ACC112 (cell line): ENCODE data around the gene ALKBH5.

ENCODE experiments used
- H2AFZ ChIP-seq: fragments of 200-600 bp; sonication (generic); one replicate; pipeline ENCODE4 v1.6.0; 2017; ENCODE audit warnings: antibody characterized with exemption, low read length; ENCODE audit not compliant: unreplicated experiment
- H3K27ac ChIP-seq: fragments of 200-600 bp; sonication (generic); 2 replicates; pipeline ENCODE4 v1.5.1; 2014; ENCODE audit warnings: low read depth, mild to moderate bottlenecking, antibody characterized with exemption, low read length, moderate library complexity
- H3K27me3 ChIP-seq: fragments of 200-600 bp; sonication (generic); 2 replicates; pipeline ENCODE4 v1.6.1; 2014; ENCODE audit warnings: mild to moderate bottlenecking, antibody characterized with exemption, low read length, moderate library complexity, mixed read lengths; ENCODE audit not compliant: insufficient read depth
- H3K36me3 ChIP-seq: fragments of 200-600 bp; sonication (generic); 2 replicates; pipeline ENCODE4 v1.6.1; 2016; ENCODE audit warnings: mild to moderate bottlenecking, antibody characterized with exemption, low read length, moderate library complexity, mixed read lengths; ENCODE audit not compliant: insufficient read depth
- H3K4me1 ChIP-seq: fragments of 200-600 bp; sonication (generic); one replicate; pipeline ENCODE4 v1.6.1; 2016; ENCODE audit warnings: low read length, mixed read lengths; ENCODE audit not compliant: insufficient read depth, unreplicated experiment, control insufficient read depth
- H3K4me3 ChIP-seq: fragments of 200-600 bp; sonication (generic); 2 replicates; pipeline ENCODE4 v1.5.1; 2014; ENCODE audit warnings: mild to moderate bottlenecking, low read depth, low read length
- H3K79me2 ChIP-seq: fragments of 200-600 bp; sonication (generic); one replicate; pipeline ENCODE4 v1.6.0; 2016; ENCODE audit warnings: low read length; ENCODE audit not compliant: control insufficient read depth, unreplicated experiment, insufficient read depth

ALKBH5 gene

GRCh38 chr17:18183334-18184142 lies at the start of gene ALKBH5:
Gene ALKBH5, plus strand, starts transcription at chr17:18183828. Its CDS starts 416 bp downstream, at chr17:18184244.
- H3K79me2 ChIP-seq: peaks cover 48% of the 10 kb centered on the region
- H3K4me3 ChIP-seq: peak within 1 kb of the TSS; percentile 99
- no peaks in the 10 kb centered on the region for H3K27me3 ChIP-seq
- peak within 1 kb of the TSS; percentile 96 for H3K27ac ChIP-seq
- peak within 1 kb of the TSS; percentile 88 for H2AFZ ChIP-seq
- H3K36me3 ChIP-seq: no peaks in the 10 kb centered on the region; the same call in 1 of the 2 replicates
- peaks cover 40% of the 10 kb centered on the region for H3K4me1 ChIP-seq

GRCh38 chr17:18136357-18136756 lies 47.3 kb upstream of the ALKBH5 start:
- Histone ChIP-seq H3K79me2 (no peaks in the 10 kb centered on the region), H3K27me3 (no peaks in the 10 kb centered on the region), H2AFZ (no peak overlapping the region), H3K27ac (no peak overlapping the region), H3K4me1 (no peaks in the 10 kb centered on the region), H3K4me3 (no peak overlapping the region), H3K36me3 (no peaks in the 10 kb centered on the region)

GRCh38 chr17:18138065-18138749 lies 45.4 kb upstream of the ALKBH5 start:
- no peaks in the 10 kb centered on the region for H3K79me2 ChIP-seq
- H3K4me1 ChIP-seq: no peaks in the 10 kb centered on the region
- no peaks in the 10 kb centered on the region for H3K36me3 ChIP-seq
- H3K27ac ChIP-seq: no peak overlapping the region
- H2AFZ ChIP-seq: no peak overlapping the region
- no peaks in the 10 kb centered on the region for H3K27me3 ChIP-seq
- H3K4me3 ChIP-seq: no peak overlapping the region

- no peaks in the 10 kb centered on the region for H3K27me3 ChIP-seq
- H3K79me2 ChIP-seq: no peaks in the 10 kb centered on the region
- no peak overlapping the region for H3K27ac ChIP-seq
- no peaks in the 10 kb centered on the region for H3K4me1 ChIP-seq
- H2AFZ ChIP-seq: no peak overlapping the region
- no peaks in the 10 kb centered on the region for H3K36me3 ChIP-seq
- no peak overlapping the region for H3K4me3 ChIP-seq
These were observed 44.5 kb upstream of the ALKBH5 start for GRCh38 chr17:18139092-18139491.

- Histone ChIP-seq H3K79me2 (no peaks in the 10 kb centered on the region), H3K27me3 (no peaks in the 10 kb centered on the region), H3K27ac (no peak overlapping the region), H3K4me3 (no peak overlapping the region), H3K4me1 (peaks cover 1% of the 10 kb centered on the region), H3K36me3 (no peaks in the 10 kb centered on the region), H2AFZ (no peak overlapping the region)
These were observed 44.1 kb upstream of the ALKBH5 start for GRCh38 chr17:18139498-18139897.

- H3K4me3 ChIP-seq: no peak overlapping the region
- H3K79me2 ChIP-seq: no peaks in the 10 kb centered on the region
- H3K27me3 ChIP-seq: no peaks in the 10 kb centered on the region
- peaks cover 6% of the 10 kb centered on the region for H3K4me1 ChIP-seq
- no peak overlapping the region for H2AFZ ChIP-seq
- no peak overlapping the region for H3K27ac ChIP-seq
- no peaks in the 10 kb centered on the region for H3K36me3 ChIP-seq
These were observed 43.7 kb upstream of the ALKBH5 start for GRCh38 chr17:18139949-18140348.

GRCh38 chr17:18140648-18141047 lies 43.0 kb upstream of the ALKBH5 start:
- Histone ChIP-seq H3K27me3 (no peaks in the 10 kb centered on the region), H3K36me3 (no peaks in the 10 kb centered on the region), H2AFZ (no peak overlapping the region), H3K4me3 (no peak overlapping the region), H3K27ac (no peak overlapping the region), H3K79me2 (no peaks in the 10 kb centered on the region), H3K4me1 (peaks cover 9% of the 10 kb centered on the region)

GRCh38 chr17:18141210-18141803 lies 42.3 kb upstream of the ALKBH5 start:
- no peak overlapping the region for H2AFZ ChIP-seq
- peaks cover 9% of the 10 kb centered on the region for H3K4me1 ChIP-seq
- no peaks in the 10 kb centered on the region for H3K36me3 ChIP-seq
- H3K27me3 ChIP-seq: no peaks in the 10 kb centered on the region
- no peak overlapping the region for H3K27ac ChIP-seq
- no peaks in the 10 kb centered on the region for H3K79me2 ChIP-seq
- no peak overlapping the region for H3K4me3 ChIP-seq

- peaks cover 9% of the 10 kb centered on the region for H3K4me1 ChIP-seq
- no peak overlapping the region for H3K4me3 ChIP-seq
- no peak overlapping the region for H2AFZ ChIP-seq
- no peaks in the 10 kb centered on the region for H3K79me2 ChIP-seq
- no peaks in the 10 kb centered on the region for H3K36me3 ChIP-seq
- H3K27ac ChIP-seq: no peak overlapping the region
- H3K27me3 ChIP-seq: no peaks in the 10 kb centered on the region
These were observed 41.2 kb upstream of the ALKBH5 start for GRCh38 chr17:18142417-18142816.

- no peaks in the 10 kb centered on the region for H3K79me2 ChIP-seq
- no peaks in the 10 kb centered on the region for H3K27me3 ChIP-seq
- H3K27ac ChIP-seq: no peak overlapping the region
- no peak overlapping the region for H3K4me3 ChIP-seq
- no peaks in the 10 kb centered on the region for H3K36me3 ChIP-seq
- no peak overlapping the region for H2AFZ ChIP-seq
- H3K4me1 ChIP-seq: peaks cover 9% of the 10 kb centered on the region
These were observed 40.3 kb upstream of the ALKBH5 start for GRCh38 chr17:18143044-18143936.
